Amygdala (tissue), 56 donors: Measurements from ENCODE around the gene LRBA.

Experiments used
- DNase-seq, 56 donors: peaks; one replicate each; lab custom pipeline; 2025; lab: John Stamatoyannopoulos, UW

The LRBA gene

GRCh38 chr4:150261571-150261970 is 753.5 kb downstream of the LRBA start:
- DNase-seq: no peak

DNA sequence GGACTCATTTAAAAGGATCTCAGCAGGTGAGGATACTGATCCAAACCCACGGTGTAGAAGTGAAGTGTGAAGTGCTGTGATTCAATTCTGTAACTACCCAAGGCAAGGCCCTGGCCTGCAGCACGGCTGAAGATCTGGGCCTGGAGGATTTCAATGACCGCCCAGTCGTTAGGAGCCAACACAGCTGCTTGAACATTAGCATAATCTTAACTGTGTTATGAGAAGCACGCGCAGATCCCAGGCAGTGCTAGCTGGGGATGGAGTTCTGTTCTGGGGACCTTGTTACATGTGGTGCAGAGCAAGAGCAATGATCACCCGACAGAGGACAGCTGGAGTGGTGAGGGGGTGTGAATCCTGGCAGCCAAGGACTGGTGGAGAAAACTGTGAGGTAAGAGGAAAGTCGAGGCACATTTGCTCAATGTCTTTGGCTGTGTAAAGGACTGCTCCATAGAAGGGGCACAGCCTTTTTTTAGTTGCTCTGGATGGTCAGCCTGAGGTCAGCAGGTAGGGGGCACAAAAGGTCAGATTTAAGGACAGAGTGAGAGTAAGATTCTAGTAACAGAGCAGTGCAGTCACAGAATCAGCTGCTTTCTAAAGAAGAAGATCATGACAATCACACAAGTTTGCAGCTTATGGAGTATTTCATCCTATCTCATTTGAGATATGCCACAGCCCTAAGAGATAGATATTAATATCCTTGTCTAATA is 755.1 kb downstream of the LRBA start:
- DNase-seq: peak in 1 of 56 donors; percentile 9

GRCh38 chr4:150258569-150258968 is 756.5 kb downstream of the LRBA start:
- DNase-seq: no peak

DNA sequence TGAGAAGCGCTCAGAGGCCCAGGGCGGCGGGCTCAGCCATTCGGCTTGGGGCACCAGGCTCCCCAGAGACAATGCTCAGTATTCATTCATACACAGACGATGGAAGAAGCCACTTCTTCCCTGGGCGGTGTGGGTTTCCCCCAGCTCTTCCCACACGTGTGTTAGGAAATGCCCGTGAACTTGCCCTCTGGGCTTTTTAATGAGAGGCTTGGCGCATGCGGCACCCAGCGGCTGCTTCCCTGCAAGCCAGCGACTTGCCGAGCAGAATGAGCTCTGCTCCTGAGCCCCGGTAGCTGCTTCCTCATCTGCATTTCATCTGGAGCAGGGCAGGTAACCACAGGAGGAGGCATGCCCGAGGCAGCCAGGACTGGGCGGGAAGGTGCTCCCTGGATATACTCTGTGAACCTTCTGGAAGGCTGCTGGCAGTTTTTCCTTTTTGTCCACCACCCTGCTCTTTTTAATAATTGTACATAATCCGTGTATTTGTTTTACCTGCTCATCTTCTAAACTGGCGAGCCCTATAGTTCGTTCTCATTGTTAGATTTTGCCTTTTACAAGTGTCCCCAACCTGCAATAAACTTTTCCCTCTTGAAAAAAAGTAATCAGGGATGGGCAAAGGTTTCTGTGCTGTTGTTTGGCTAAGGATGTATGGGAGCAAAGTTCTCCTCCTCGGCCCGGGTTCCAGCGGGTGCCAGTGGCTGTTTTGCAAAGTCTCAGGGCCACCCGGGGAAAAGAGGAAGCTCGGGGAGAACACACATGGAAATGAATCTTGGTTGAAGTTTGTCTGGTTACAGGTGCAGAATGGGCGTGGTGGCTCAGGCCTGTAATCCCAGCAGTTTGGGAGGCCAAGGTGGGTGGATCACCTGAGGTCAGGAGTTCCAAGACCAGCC is 758.0 kb downstream of the LRBA start:
- DNase-seq: peak in 1 of 56 donors; percentile 23

DNA sequence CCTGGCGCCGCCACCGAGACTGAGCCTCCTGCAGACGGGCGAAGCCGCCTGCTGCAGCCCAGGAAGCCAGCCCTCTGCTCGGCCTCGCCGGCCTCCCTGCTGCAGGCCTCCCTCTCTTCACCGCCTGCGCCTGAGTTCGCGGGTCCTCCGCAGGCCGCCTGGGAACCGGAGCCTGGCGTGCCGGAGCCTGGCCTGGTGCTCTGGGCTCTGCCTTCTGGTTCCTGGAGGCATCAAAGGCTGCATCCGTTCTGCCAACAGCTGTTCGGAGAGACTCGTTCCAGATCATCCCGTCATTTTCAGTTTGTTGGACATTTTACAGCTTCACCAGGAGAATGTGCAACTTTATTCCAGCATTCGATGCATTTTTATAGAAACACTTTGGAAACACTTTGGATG is 758.9 kb downstream of the LRBA start:
- DNase-seq: no peak

- no peak for DNase-seq
Observed at GRCh38 chr4:150255610-150256224, 759.4 kb downstream of the LRBA start.

- no peak for DNase-seq
Observed at GRCh38 chr4:150253965-150254630, 761.0 kb downstream of the LRBA start.

DNA sequence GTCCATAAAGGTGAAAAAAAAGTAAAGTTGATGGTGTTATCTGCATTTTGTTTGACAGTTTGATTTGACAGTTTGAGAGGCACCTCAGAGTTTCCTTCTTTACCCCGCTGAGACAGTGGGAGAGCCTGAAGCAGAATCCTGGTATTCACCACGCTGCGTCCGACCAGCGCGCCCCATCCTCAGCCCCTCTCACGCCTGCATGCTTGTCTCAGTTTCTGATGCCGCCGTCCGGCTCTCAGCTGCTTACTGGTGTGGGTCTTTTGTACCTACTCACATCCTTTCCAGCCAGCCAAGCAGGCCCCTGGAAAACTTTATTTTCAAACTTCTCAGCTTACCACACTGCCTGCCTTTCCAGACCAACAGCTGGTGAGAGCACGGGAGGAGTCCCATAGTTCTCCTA is 761.7 kb downstream of the LRBA start:
- DNase-seq: no peak

- DNase-seq: no peak
Observed at GRCh38 chr4:150252741-150253140, 762.3 kb downstream of the LRBA start.

GRCh38 chr4:150252306-150252705 is 762.8 kb downstream of the LRBA start:
- DNase-seq: no peak

DNA sequence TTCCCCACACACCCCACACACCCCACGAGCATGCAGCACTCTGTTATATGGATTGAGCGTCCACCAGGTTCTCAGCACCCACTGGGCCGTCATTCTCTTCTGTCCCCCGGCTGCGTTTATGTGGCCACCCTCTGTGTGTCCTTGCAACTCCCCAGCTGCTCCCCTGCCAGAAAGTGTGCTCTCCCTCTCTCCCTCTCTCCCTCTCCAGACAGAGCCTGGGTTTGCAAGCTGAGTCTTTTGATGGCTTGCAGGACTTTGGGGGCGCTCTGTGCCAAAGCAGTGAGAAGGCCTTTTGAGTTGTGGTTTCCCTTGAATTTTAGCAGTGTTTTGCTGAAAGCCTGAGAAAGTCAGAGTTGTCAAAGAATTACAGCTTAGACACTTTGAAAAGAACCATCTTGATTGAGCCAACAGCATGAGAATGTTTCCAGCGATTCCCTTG is 763.3 kb downstream of the LRBA start:
- peak in 17 of 56 donors; percentile 6 to 57 (median 23) for DNase-seq

GRCh38 chr4:150250998-150251651 is 764.0 kb downstream of the LRBA start:
- DNase-seq: peak in 3 of 56 donors; percentile 9 to 67 (median 39)

DNA sequence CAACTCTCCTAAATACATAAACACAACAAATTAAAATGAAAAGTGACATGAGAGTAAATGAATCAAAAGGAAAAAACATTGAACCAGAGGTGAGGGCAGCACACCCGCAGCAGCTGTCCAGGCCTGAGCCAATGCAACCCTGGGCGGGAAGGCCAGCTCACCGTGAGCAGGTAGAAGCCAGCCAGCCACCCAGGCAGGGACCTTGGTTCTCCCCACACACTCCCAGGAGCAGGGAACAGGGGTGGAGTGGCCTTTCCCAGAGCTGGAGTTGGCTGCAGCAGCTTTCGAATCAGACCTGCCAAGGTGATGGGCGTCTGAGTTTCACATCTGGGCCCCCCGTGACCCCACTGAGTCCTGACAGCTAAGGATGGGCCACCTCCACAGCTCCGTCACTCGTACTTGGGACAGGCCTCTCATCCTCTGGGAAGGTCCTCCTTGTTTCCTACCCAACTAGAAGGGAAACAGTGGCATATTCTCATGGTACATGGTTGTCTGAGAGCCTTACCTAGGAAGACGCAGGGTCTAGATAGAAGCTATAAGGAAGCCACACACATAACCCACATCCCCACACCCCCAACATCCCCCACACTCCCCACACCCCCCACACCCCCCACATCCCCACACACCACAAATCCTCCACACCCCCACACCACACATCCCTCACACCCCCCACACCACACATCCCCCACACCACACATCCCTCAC is 764.6 kb downstream of the LRBA start:
- no peak for DNase-seq

DNA sequence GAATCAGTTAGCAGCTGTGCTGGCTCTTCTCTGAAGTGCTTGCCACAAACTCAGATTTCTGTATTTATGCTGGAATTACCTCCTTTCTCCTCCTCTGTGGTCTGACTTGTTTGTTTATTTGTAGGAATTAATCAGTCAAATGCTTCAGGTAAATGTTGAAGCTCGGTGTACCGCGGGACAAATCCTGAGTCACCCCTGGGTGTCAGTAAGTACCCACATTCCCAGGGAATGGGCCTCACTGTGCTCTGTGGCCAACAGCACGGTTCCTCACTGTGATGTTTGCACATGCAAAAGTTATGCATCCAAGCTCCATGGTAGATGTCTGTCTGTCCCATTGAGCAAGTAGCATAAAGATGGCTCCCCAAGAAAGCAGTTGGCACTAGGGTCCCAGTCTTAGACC is 766.9 kb downstream of the LRBA start:
- DNase-seq: no peak

DNA sequence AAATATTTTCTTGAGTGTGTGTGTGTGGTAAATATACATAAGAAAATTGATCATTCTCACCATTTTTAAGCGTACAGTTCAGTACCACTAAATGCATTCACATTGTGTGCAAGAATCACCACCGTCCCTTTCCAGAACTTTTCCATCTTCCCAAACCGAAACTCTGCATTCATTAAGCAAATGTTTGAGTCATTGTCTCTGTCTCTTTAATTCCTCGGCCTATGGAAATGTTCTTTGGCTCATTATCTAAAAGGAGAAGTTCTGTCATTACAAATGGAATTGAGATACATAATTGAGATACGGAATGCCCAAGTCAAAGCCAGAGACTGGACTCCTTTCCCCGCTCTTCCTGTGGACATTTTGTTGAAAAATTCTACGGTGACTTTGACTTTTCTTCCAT is 767.9 kb downstream of the LRBA start:
- no peak for DNase-seq

DNA sequence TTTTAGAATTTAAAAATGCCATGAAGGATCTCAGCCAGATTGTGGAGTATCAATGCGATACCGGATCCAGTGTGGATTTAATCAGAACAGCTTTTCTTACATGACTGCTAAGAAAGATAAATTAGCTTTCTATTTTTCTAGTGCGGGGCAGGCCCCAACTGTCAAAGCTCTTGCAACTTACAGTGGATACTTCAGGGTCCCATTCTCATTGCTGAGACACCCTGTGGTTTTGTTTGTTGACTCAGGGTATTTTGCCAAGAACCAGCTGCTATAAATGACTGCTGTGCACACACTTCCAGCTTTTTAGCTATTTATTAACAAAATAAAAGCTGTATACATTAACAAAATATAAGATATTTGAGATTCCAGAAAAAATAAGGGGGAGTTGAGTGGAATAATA is 770.5 kb downstream of the LRBA start:
- no peak for DNase-seq

DNA sequence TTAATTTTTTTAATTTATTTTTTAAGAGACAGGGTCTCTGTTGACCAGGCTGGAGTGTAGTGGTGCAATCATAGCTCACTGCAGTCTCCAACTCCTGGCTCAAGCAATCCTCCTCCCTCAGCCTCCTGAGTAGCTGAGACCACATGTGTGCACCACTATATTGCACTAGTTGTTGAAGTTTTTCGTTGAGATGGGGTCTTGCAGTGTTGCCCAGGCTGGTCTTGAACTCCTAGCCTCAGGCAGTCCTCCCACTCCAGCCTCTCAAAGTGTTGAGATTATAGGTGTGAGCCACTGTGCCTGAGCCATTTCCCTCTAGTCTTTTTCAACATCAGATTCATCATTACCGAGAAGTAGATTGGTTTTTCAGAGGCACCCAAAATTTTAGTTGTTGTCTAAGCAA is 771.2 kb downstream of the LRBA start:
- DNase-seq: no peak

GRCh38 chr4:150242820-150243458 is 772.1 kb downstream of the LRBA start:
- DNase-seq: peak in 11 of 56 donors; percentile 8 to 52 (median 21)

DNA sequence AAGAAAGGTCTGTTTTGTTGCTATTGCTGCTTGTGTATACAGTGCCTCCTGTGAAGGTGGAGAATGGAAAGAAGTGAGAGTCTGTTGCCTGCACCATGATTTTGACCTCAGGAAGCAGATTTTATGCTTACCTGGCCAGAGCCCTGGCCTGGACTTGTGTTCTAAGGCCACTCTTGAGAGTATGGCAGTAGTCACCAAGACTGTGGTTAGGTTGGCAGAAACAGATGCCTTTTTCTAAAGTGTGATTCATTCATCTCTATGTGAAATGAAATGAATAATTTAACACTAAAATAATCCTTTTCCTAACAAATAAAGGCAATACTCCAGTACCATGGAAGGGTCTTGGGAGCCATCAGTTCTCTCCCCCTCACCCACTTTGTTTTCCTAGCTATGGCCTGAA is 775.1 kb downstream of the LRBA start:
- no peak for DNase-seq
